ENCODE data around the gene HCCS.
"Not testable (repeated sequence)": the region's sequence is repeated elsewhere in the genome, so short reads cannot be mapped to it uniquely, and the experiment has no call there.

The HCCS gene

GRCh38 chrX:11111037-11111851, at the start of gene HCCS:
TSS of gene HCCS (plus strand) at chrX:11111332. CDS start at chrX:11112061, 729 bp downstream.
- DNase-seq, result peak; percentile 20

GRCh38 chrX:11064276-11064675, 46.9 kb upstream of the HCCS start:
- DNase-seq, result no peak

GRCh38 chrX:11064851-11065600, 46.1 kb upstream of the HCCS start:
- DNase-seq, result no peak

GRCh38 chrX:11066812-11067211, 44.3 kb upstream of the HCCS start:
- no peak for DNase-seq

- no peak for DNase-seq
Observed at GRCh38 chrX:11073381-11073780, 37.8 kb upstream of the HCCS start.

GRCh38 chrX:11080741-11081305, 30.3 kb upstream of the HCCS start:
- DNase-seq, result no peak

- DNase-seq, result no peak
Observed at GRCh38 chrX:11081511-11081910, 29.6 kb upstream of the HCCS start.

GRCh38 chrX:11085305-11085704, 25.8 kb upstream of the HCCS start:
- DNase-seq, result no peak

- DNase-seq, result no peak
Observed at GRCh38 chrX:11089802-11090201, 21.3 kb upstream of the HCCS start.

- no peak for DNase-seq
Observed at GRCh38 chrX:11097933-11098332, 13.2 kb upstream of the HCCS start.

- DNase-seq, result no peak
Observed at GRCh38 chrX:11099465-11099864, 11.7 kb upstream of the HCCS start.

GRCh38 chrX:11100281-11101035, 10.7 kb upstream of the HCCS start:
- DNase-seq, result no peak

GRCh38 chrX:11103006-11103405, 8.1 kb upstream of the HCCS start:
- DNase-seq, result no peak

GRCh38 chrX:11103751-11104150, 7.4 kb upstream of the HCCS start:
- DNase-seq, result no peak

- DNase-seq, result no peak
Observed at GRCh38 chrX:11105080-11105479, 6.1 kb upstream of the HCCS start.

GRCh38 chrX:11108253-11108941, 2.7 kb upstream of the HCCS start:
- no peak for DNase-seq

GRCh38 chrX:11109968-11110367, 1.2 kb upstream of the HCCS start:
- DNase-seq, result no peak

- no peak for DNase-seq
Observed at GRCh38 chrX:11111947-11112346, 815 bp downstream of the HCCS start.

GRCh38 chrX:11113731-11114130, 2.6 kb downstream of the HCCS start:
- DNase-seq, result no peak

- no peak for DNase-seq
Observed at GRCh38 chrX:11117745-11118144, 6.6 kb downstream of the HCCS start.

- no peak for DNase-seq
Observed at GRCh38 chrX:11119313-11119943, 8.3 kb downstream of the HCCS start.

GRCh38 chrX:11123087-11123486, 12.0 kb downstream of the HCCS start:
- DNase-seq, result not testable (repeated sequence)

All from NCI-H1694 (cell line).